HepG2 (cell line): ENCODE data around the gene LRBA. TPM values are rescaled to one million over a fixed set of nuclear protein-coding genes. Genes with fewer than 3 reads are reported as not detected.

ENCODE experiments used
- ATRX ChIP-seq: sonication (generic); formaldehyde crosslinking; IDR thresholded peaks from 2 replicates; pipeline ENCODE4 v1.4.0; 2020; ENCODE audit warnings: missing genetic modification reagents, borderline replicate concordance
- HNRNPH1 ChIP-seq: fragments of 200-400 bp; formaldehyde crosslinking; optimal IDR thresholded peaks from 2 replicates; pipeline ENCODE3; 2017; ENCODE audit warnings: mild to moderate bottlenecking, low read depth, low read length
- KDM5A ChIP-seq: fragments of 200-600 bp; sonication (generic); IDR thresholded peaks from 2 replicates; pipeline ENCODE4 v1.7.0; 2018; ENCODE audit warnings: antibody characterized with exemption, mild to moderate bottlenecking, low read length, borderline replicate concordance
- NCOA1 ChIP-seq: sonication (generic); formaldehyde crosslinking; IDR thresholded peaks from 2 replicates; pipeline ENCODE4 v1.9.0; 2021; ENCODE audit warnings: missing genetic modification reagents
- NFYB ChIP-seq: sonication (generic); formaldehyde crosslinking; IDR thresholded peaks from 2 replicates; pipeline ENCODE4 v1.4.0; 2020; ENCODE audit warnings: missing genetic modification reagents
- ONECUT2 ChIP-seq: sonication (generic); formaldehyde crosslinking; IDR thresholded peaks from 2 replicates; pipeline ENCODE4 v1.4.0; 2020; ENCODE audit warnings: missing genetic modification reagents
- RXRB ChIP-seq: IDR thresholded peaks from 2 replicates; pipeline ENCODE4 v1.6.1; 2016; ENCODE audit warnings: borderline replicate concordance, missing genetic modification reagents, missing compliant biosample characterization
- TEAD3 ChIP-seq: optimal IDR thresholded peaks from 2 replicates; pipeline ENCODE3; 2016; ENCODE audit warnings: borderline replicate concordance
- YY1 ChIP-seq: IDR thresholded peaks from 2 replicates; pipeline ENCODE4 v1.6.1; 2011; ENCODE audit warnings: low read length, low read depth, moderate library complexity, mild to moderate bottlenecking; ENCODE audit not compliant: insufficient read depth, insufficient replicate concordance
- ZBTB7A ChIP-seq: sonication (generic); formaldehyde crosslinking; IDR thresholded peaks from 2 replicates; pipeline ENCODE4 v1.8.0; 2022; ENCODE audit warnings: mild to moderate bottlenecking, missing genetic modification reagents
- ZEB1 ChIP-seq: IDR thresholded peaks from 2 replicates; pipeline ENCODE4 v1.6.1; 2012; ENCODE audit warnings: mild to moderate bottlenecking, low read depth, inconsistent platforms; ENCODE audit not compliant: insufficient replicate concordance
- ZNF432 ChIP-seq: sonication (generic); formaldehyde crosslinking; IDR thresholded peaks from 2 replicates; pipeline ENCODE4 v1.5.0; 2020; ENCODE audit warnings: missing genetic modification reagents, mild to moderate bottlenecking, borderline replicate concordance
- ZNF558 ChIP-seq: sonication (generic); formaldehyde crosslinking; IDR thresholded peaks from 2 replicates; pipeline ENCODE4 v1.9.0; 2022; ENCODE audit warnings: mild to moderate bottlenecking, missing genetic modification reagents, borderline replicate concordance
- ZNF564 ChIP-seq: sonication (generic); formaldehyde crosslinking; IDR thresholded peaks from 2 replicates; pipeline ENCODE4 v1.8.1; 2023; ENCODE audit warnings: mild to moderate bottlenecking, missing genetic modification reagents
- ZNF782 ChIP-seq: sonication (generic); formaldehyde crosslinking; IDR thresholded peaks from 2 replicates; pipeline ENCODE4 v1.4.0; 2020; ENCODE audit warnings: missing genetic modification reagents, mild to moderate bottlenecking, borderline replicate concordance
- polyA plus RNA-seq, 8 experiments: library from polyadenylated mRNA; depleted of rRNA in 3 of 8; stranded (reverse) in 7 of 8; unstranded in 1 of 8; fragments of >200 nt; fragmentation: Illumina TruSeq in 4 of 8; extraction: Trizol in 4 of 8; gene quantifications; 2 replicates each; pipeline versions ENCODE4 v1.2.1 to v1.2.3, GENCODE V29; 2011 to 2016; ENCODE audit warnings: low read depth in 4 of 8, missing spikeins in 1 of 8, mixed read lengths in 1 of 8; ENCODE audit not compliant: insufficient read depth in 1 of 8
- total RNA-seq, 5 experiments: library from RNA; depleted of rRNA; stranded (reverse); fragments of >200 nt; fragmentation: Illumina TruSeq; extraction: Trizol; gene quantifications; 2 replicates each; pipeline ENCODE4 v1.2.3, GENCODE V29; 2016; ENCODE audit warnings: low read depth in 1 of 5
- TF ChIP-seq, protein P1 (sequence below), 2 experiments: sonication (generic) in 1 of 2; formaldehyde crosslinking in 1 of 2; IDR thresholded peaks; 2 replicates each; pipeline versions ENCODE4 v1.4.0 to v1.6.1; 2018 to 2020; ENCODE audit warnings: missing genetic modification reagents in 2 of 2, borderline replicate concordance in 1 of 2, low read depth in 1 of 2, mild to moderate bottlenecking in 1 of 2, missing biosample characterization in 1 of 2
- TF ChIP-seq, protein P2 (sequence below): sonication (generic); formaldehyde crosslinking; IDR thresholded peaks from 2 replicates; pipeline ENCODE4 v1.5.1; 2020; ENCODE audit warnings: missing genetic modification reagents, mild to moderate bottlenecking, borderline replicate concordance
- TF ChIP-seq, protein P3 (sequence below): sonication (generic); formaldehyde crosslinking; IDR thresholded peaks from 2 replicates; pipeline ENCODE4 v1.9.0; 2021; ENCODE audit warnings: missing genetic modification reagents, borderline replicate concordance
- TF ChIP-seq, protein P4 (sequence below): sonication (generic); formaldehyde crosslinking; IDR thresholded peaks from 2 replicates; pipeline ENCODE4 v1.4.0; 2020; ENCODE audit warnings: missing genetic modification reagents
- TF ChIP-seq, protein P5 (sequence below): sonication (generic); formaldehyde crosslinking; IDR thresholded peaks from 2 replicates; pipeline ENCODE4 v1.4.0; 2020; ENCODE audit warnings: missing genetic modification reagents

The LRBA gene
- total and polyA plus RNA-seq, 2 of the 13 experiments (the other 11 are each of a cell fraction or from before 2014, with no cell fraction given) = 21.0 to 37.2 TPM

DNA sequence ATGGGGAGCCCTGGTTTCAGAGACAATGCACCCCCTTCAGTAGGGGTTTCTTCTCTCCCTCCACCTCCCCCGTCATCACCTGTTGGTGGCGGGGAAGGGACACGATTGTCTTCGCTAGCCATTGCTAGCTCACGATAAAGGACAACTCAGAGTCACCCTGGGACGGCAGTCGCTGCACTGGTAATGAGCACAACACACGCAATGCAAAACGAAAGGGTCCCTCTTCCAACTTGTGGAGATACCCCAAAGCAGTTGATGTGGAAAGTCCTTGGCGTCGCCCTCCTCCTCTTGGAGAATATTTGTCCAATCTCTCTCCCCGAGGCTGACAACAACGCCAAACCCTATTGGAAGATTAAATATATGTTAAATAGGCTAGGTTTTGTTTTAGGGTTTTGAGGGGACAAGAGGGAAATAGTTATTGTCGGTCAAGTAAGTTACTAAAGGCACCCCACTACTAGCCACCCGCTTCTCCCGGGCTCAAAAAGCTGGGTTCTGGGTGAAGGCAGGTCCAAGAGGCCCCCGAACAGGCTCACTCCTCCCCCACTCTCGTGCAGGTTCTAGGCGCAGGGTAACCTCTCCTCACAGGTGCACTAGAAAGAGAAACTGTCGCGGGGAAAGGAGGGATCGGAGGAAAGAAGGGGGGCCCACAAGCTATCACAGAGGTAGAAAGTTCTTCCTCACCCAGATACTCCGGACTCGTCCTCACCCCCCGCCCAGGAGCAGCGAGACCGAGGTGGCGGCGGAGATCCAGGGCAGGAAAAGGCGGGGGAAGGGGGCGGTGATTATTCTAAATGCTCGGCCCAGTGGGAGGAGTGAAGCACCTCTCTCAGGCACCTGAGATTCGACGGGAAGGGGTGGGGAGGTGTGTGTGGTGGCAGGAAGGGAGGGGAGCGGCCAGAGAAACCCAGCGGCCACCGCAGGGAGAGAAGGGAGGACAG, at the start of gene LRBA (continued):
- TF ChIP-seq, protein P1, sequence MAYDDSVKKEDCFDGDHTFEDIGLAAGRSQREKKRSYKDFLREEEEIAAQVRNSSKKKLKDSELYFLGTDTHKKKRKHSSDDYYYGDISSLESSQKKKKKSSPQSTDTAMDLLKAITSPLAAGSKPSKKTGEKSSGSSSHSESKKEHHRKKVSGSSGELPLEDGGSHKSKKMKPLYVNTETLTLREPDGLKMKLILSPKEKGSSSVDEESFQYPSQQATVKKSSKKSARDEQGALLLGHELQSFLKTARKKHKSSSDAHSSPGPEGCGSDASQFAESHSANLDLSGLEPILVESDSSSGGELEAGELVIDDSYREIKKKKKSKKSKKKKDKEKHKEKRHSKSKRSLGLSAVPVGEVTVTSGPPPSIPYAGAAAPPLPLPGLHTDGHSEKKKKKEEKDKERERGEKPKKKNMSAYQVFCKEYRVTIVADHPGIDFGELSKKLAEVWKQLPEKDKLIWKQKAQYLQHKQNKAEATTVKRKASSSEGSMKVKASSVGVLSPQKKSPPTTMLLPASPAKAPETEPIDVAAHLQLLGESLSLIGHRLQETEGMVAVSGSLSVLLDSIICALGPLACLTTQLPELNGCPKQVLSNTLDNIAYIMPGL (CRISPR knock-in tag; IDR thresholded peaks at IDR 0.05; ENCODE audit: borderline replicate concordance in 1 of 2, low read depth in 1 of 2) = 0 out of 4 replicates have a peak, but pooled peaks of 1 of the 2 experiments have one; percentile 39
- peak; percentile 14; the same call in 1 of the 2 replicates for TF ChIP-seq ZNF564 (CRISPR knock-in tag)
- TF ChIP-seq KDM5A = peak; percentile 58; the same call in 1 of the 2 replicates
- TF ChIP-seq, protein P2, sequence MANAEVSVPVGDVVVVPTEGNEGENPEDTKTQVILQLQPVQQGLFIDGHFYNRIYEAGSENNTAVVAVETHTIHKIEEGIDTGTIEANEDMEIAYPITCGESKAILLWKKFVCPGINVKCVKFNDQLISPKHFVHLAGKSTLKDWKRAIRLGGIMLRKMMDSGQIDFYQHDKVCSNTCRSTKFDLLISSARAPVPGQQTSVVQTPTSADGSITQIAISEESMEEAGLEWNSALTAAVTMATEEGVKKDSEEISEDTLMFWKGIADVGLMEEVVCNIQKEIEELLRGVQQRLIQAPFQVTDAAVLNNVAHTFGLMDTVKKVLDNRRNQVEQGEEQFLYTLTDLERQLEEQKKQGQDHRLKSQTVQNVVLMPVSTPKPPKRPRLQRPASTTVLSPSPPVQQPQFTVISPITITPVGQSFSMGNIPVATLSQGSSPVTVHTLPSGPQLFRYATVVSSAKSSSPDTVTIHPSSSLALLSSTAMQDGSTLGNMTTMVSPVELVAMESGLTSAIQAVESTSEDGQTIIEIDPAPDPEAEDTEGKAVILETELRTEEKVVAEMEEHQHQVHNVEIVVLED (CRISPR knock-in tag) = no peak
- TF ChIP-seq NFYB (CRISPR knock-in tag) = peak; percentile 37; the same call in 1 of the 2 replicates
- no peak for TF ChIP-seq YY1
- no peak for TF ChIP-seq ZNF782 (CRISPR knock-in tag)
- TF ChIP-seq ZBTB7A (CRISPR knock-in tag) = peak; percentile 40; the same call in 1 of the 2 replicates
- TF ChIP-seq, protein P3, sequence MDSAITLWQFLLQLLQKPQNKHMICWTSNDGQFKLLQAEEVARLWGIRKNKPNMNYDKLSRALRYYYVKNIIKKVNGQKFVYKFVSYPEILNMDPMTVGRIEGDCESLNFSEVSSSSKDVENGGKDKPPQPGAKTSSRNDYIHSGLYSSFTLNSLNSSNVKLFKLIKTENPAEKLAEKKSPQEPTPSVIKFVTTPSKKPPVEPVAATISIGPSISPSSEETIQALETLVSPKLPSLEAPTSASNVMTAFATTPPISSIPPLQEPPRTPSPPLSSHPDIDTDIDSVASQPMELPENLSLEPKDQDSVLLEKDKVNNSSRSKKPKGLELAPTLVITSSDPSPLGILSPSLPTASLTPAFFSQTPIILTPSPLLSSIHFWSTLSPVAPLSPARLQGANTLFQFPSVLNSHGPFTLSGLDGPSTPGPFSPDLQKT (CRISPR knock-in tag) = no peak
- TF ChIP-seq, protein P4, sequence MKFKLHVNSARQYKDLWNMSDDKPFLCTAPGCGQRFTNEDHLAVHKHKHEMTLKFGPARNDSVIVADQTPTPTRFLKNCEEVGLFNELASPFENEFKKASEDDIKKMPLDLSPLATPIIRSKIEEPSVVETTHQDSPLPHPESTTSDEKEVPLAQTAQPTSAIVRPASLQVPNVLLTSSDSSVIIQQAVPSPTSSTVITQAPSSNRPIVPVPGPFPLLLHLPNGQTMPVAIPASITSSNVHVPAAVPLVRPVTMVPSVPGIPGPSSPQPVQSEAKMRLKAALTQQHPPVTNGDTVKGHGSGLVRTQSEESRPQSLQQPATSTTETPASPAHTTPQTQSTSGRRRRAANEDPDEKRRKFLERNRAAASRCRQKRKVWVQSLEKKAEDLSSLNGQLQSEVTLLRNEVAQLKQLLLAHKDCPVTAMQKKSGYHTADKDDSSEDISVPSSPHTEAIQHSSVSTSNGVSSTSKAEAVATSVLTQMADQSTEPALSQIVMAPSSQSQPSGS (CRISPR knock-in tag) = 0 out of 2 replicates have a peak, but pooled peaks have one; percentile 8
- peak; percentile 71; the same call in 1 of the 2 replicates for TF ChIP-seq ZNF558 (CRISPR knock-in tag)
- TF ChIP-seq ATRX (CRISPR knock-in tag) = no peak
- TF ChIP-seq TEAD3 (CRISPR knock-in tag) = no peak
- peak; percentile 64 for TF ChIP-seq ZEB1
- TF ChIP-seq, protein P5, sequence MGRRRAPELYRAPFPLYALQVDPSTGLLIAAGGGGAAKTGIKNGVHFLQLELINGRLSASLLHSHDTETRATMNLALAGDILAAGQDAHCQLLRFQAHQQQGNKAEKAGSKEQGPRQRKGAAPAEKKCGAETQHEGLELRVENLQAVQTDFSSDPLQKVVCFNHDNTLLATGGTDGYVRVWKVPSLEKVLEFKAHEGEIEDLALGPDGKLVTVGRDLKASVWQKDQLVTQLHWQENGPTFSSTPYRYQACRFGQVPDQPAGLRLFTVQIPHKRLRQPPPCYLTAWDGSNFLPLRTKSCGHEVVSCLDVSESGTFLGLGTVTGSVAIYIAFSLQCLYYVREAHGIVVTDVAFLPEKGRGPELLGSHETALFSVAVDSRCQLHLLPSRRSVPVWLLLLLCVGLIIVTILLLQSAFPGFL (CRISPR knock-in tag) = no peak
- 0 out of 2 replicates have a peak, but pooled peaks have one; percentile 6 for TF ChIP-seq ZNF432 (CRISPR knock-in tag)
- TF ChIP-seq NCOA1 (CRISPR knock-in tag) = peak; percentile 76; the same call in 1 of the 2 replicates
- TF ChIP-seq RXRB (CRISPR knock-in tag) = no peak
- peak; percentile 61 for TF ChIP-seq HNRNPH1
- TF ChIP-seq ONECUT2 (CRISPR knock-in tag) = 0 out of 2 replicates have a peak, but pooled peaks have one; percentile 13
